HUES64 (cell line): ENCODE data around the gene MUC2.

ENCODE experiments used
- H3K27ac ChIP-seq: 2 replicates; pipeline ENCODE4 v1.7.0; 2013; ENCODE audit warnings: low read depth, low read length, inconsistent platforms
- H3K27me3 ChIP-seq: 2 replicates; pipeline ENCODE4 v1.6.1; 2013; ENCODE audit warnings: mild to moderate bottlenecking, low read length; ENCODE audit not compliant: insufficient read depth
- H3K36me3 ChIP-seq: 2 replicates; pipeline ENCODE4 v1.6.1; 2013; ENCODE audit warnings: mild to moderate bottlenecking, low read length; ENCODE audit not compliant: insufficient read depth
- H3K4me1 ChIP-seq: 2 replicates; pipeline ENCODE4 v1.6.1; 2013; ENCODE audit warnings: mild to moderate bottlenecking, low read length, moderate library complexity; ENCODE audit not compliant: insufficient read depth
- H3K4me3 ChIP-seq: 2 replicates; pipeline ENCODE4 v1.5.1; 2013; ENCODE audit warnings: mild to moderate bottlenecking, low read length, moderate library complexity
- H3K9ac ChIP-seq: 2 replicates; pipeline ENCODE4 v1.6.1; 2013; ENCODE audit warnings: mild to moderate bottlenecking, low read depth, low read length
- H3K9me3 ChIP-seq: 2 replicates; pipeline ENCODE4 v1.6.1; 2013; ENCODE audit warnings: low read depth, low read length; ENCODE audit not compliant: insufficient read depth
- WGBS: fragments of 150-250, 120-280 bp; methylation state at CpG from one replicate; pipeline ENCODE4 v1.1.7; 2013; ENCODE audit warnings: missing lambda C conversion rate; 5-methylcytosine and 5-hydroxymethylcytosine counted together

The MUC2 gene

DNA sequence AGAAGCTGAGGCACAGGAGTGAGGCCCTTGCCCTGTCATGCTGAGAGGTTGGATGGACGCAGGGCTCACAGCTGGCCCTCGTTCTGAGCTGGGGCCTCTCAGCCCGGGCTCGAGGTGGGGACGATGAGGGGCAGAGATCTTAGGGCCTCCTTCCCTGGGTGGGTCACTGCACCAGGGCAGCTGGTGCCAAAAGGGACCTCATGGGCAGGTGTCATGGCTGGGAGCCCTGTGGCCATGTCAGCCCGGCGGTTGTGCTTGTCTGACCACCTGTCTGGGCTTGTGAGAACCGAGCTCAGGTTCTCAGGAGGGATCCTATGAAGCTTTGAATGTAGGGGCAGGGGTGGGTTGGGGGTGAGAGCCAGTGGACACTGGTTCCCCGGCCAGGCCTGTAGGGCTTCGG lies 36.3 kb upstream of the MUC2 start:
- H3K9ac ChIP-seq: no peak overlapping the region
- WGBS: 92% methylated on average over 10 of the region's 10 CpGs
- H3K27me3 ChIP-seq: no peaks in the 10 kb centered on the region
- no peak overlapping the region for H3K4me3 ChIP-seq
- H3K36me3 ChIP-seq: no peaks in the 10 kb centered on the region
- no peaks in the 10 kb centered on the region for H3K9me3 ChIP-seq
- H3K27ac ChIP-seq: no peak overlapping the region
- no peaks in the 10 kb centered on the region for H3K4me1 ChIP-seq

- Histone ChIP-seq H3K9me3 (no peaks in the 10 kb centered on the region), H3K4me3 (no peak overlapping the region), H3K36me3 (no peaks in the 10 kb centered on the region), H3K4me1 (no peaks in the 10 kb centered on the region), H3K27me3 (no peaks in the 10 kb centered on the region), H3K27ac (no peak overlapping the region), H3K9ac (no peak overlapping the region)
- 95% methylated on average over 12 of the region's 12 CpGs for WGBS
Observed at GRCh38 chr11:1038921-1039320, 35.8 kb upstream of the MUC2 start.

DNA sequence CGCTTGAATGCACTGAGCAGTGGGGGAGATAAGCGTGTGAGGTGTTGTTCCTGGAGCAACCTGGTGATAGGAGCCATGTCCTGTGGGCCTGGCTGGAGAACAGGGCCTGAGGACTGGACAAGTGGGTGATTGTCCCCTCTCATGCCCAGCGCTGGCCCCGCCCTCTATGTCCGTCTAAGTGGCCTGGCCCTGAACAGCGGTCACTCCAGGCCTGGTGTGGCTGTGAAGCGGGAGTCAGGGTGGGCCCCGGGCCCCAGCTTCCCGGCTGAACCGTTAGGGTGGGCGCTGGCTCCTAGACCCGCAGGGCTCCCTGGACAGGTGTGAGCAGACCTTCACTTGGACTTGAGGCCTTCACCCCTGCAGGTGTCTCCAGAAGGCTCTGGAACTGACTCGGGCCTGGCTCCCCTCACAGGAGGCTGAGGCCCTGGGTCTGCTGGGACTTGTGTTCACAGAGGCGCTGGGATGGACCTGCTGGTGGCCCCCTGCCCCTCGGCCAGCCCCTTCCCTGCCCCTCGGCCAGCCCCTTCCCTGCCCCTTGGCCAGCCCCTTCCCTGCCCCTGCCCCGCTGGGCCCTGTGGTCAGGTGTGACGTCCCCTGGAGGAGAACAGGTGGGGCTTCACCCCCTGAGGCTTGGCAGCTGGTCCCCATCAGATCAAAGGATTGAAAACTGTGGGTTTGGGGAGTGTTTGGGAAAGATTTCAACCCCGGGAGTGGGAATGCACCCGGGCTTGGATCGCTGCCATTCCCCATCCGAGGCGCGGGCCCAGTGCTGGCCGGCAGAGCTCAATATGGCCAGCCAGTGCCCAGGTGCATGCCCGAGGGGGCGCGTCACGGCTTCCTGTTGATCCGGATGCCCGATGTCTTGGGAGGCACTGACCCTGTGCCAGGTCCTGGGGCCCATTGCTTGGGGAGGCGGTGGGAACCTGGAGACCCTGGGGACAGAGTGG lies 34.9 kb upstream of the MUC2 start:
- WGBS: 93% methylated on average over 32 of the region's 32 CpGs
- Histone ChIP-seq H3K4me1 (no peaks in the 10 kb centered on the region), H3K9ac (no peak overlapping the region), H3K36me3 (no peaks in the 10 kb centered on the region), H3K27ac (no peak overlapping the region), H3K4me3 (no peak overlapping the region), H3K27me3 (no peaks in the 10 kb centered on the region), H3K9me3 (no peaks in the 10 kb centered on the region)

DNA sequence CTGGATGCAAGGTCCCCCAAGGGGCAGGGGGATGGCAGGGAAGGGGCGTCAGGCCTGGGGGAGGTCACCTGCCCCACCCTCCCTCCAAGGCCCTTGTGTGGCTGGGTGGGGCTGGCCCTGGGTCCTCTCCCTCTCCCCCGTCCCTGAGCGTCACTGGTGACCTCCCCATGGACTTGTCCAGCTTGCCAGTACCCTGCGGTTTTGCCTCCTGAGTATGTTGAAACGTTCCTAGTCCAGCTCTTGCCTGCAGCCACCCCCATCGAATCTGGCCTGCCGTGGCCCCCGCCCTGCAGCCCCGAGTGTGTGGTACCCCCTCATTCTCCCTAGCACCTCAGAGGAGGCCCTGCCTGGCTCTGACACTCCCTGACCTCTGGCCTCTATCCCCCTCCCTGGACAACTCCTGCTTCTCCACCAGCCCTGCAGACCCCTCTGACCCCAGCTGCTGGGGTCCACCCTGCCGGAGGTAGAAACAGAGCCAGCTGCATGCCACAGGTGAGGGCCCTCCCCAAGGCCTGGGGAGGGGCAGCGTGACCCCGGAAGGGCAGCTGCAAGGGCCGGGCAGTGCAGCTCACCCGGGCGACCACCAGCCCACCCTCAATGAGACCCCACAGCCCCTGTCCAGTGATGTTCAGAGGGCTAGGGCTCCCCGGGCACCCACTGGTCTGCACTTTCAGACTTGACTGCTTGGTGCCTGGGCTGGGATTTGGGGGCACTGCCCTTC lies 34.1 kb upstream of the MUC2 start:
- WGBS: 90% methylated on average over 16 of the region's 16 CpGs
- no peaks in the 10 kb centered on the region for H3K27me3 ChIP-seq
- no peak overlapping the region for H3K4me3 ChIP-seq
- no peaks in the 10 kb centered on the region for H3K9me3 ChIP-seq
- H3K27ac ChIP-seq: no peak overlapping the region
- H3K9ac ChIP-seq: no peak overlapping the region
- no peaks in the 10 kb centered on the region for H3K36me3 ChIP-seq
- H3K4me1 ChIP-seq: no peaks in the 10 kb centered on the region

DNA sequence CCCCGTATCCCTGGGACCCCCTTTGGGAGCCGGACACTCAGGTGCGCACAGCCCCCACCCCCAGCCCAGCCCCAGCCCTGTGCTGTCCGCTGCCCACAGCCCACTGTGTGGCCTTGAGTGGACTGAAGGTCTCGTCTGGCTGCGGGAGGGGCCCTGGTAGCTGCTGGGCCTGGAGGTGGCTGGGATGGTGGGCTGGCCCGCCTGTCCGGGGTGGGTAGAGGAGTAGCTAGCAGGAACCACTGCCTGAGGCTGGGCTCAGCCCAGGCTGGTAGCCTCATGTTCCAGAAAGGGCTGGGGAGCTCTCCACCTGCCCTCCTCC lies 33.6 kb upstream of the MUC2 start:
- Histone ChIP-seq H3K27ac (no peak overlapping the region), H3K27me3 (no peaks in the 10 kb centered on the region), H3K36me3 (no peaks in the 10 kb centered on the region), H3K9me3 (no peaks in the 10 kb centered on the region), H3K4me1 (no peaks in the 10 kb centered on the region), H3K9ac (no peak overlapping the region), H3K4me3 (no peak overlapping the region)
- 91% methylated on average over 8 of the region's 8 CpGs for WGBS

- H3K27me3 ChIP-seq: no peaks in the 10 kb centered on the region
- no peak overlapping the region for H3K27ac ChIP-seq
- H3K9me3 ChIP-seq: no peaks in the 10 kb centered on the region
- 90% methylated on average over 9 of the region's 9 CpGs for WGBS
- H3K4me1 ChIP-seq: no peaks in the 10 kb centered on the region
- H3K4me3 ChIP-seq: no peak overlapping the region
- H3K9ac ChIP-seq: no peak overlapping the region
- H3K36me3 ChIP-seq: no peaks in the 10 kb centered on the region
Observed at GRCh38 chr11:1041471-1041870, 33.2 kb upstream of the MUC2 start.

DNA sequence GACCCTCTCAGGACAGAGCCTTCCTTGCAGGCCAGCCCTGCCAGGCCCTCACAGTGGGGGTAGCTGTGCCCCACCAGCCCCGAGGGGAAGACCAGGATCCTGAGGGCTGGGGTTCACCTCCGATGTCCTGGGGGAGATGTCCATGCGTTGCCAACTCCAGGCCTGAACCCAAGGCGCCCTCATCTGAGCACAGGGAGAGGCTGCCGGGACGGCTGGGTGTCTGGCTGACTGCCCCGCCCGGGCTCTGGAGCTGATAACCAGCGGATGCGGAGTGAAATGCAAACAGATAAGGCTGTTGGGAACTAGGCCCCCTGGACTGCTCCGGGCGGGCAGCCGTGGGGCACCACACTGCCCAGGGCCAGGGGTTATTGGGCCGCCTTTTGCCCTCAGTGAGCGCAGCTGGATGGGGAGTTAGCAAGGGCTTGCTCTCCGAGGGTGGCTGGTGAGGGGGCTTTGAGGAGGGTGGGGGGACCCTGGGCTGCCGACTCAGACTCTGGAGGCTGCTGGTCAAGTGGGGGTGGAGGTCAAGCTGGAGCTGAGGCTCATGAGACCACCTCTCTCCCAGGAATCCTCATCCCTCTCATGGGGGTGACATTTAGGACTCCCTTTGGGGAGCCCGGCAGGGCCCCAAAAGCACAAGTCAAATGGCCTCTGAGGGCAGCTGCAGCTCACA lies 32.6 kb upstream of the MUC2 start:
- 92% methylated on average over 18 of the region's 18 CpGs for WGBS
- H3K9ac ChIP-seq: no peak overlapping the region
- H3K27me3 ChIP-seq: no peaks in the 10 kb centered on the region
- H3K27ac ChIP-seq: no peak overlapping the region
- no peaks in the 10 kb centered on the region for H3K9me3 ChIP-seq
- H3K36me3 ChIP-seq: no peaks in the 10 kb centered on the region
- H3K4me3 ChIP-seq: no peak overlapping the region
- no peaks in the 10 kb centered on the region for H3K4me1 ChIP-seq

GRCh38 chr11:1042626-1043562 lies 31.8 kb upstream of the MUC2 start:
- Histone ChIP-seq H3K36me3 (no peaks in the 10 kb centered on the region), H3K27ac (no peak overlapping the region), H3K9me3 (no peaks in the 10 kb centered on the region), H3K4me3 (no peak overlapping the region), H3K4me1 (no peaks in the 10 kb centered on the region), H3K9ac (no peak overlapping the region), H3K27me3 (no peaks in the 10 kb centered on the region)
- WGBS: 95% methylated on average over 26 of the region's 26 CpGs

- Histone ChIP-seq H3K9me3 (no peaks in the 10 kb centered on the region), H3K4me1 (no peaks in the 10 kb centered on the region), H3K9ac (no peak overlapping the region; the same call in 1 of the 2 replicates), H3K27ac (no peak overlapping the region), H3K4me3 (no peak overlapping the region), H3K36me3 (no peaks in the 10 kb centered on the region), H3K27me3 (no peaks in the 10 kb centered on the region)
- WGBS: 94% methylated on average over 20 of the region's 20 CpGs
Observed at GRCh38 chr11:1043563-1044096, 31.0 kb upstream of the MUC2 start.

DNA sequence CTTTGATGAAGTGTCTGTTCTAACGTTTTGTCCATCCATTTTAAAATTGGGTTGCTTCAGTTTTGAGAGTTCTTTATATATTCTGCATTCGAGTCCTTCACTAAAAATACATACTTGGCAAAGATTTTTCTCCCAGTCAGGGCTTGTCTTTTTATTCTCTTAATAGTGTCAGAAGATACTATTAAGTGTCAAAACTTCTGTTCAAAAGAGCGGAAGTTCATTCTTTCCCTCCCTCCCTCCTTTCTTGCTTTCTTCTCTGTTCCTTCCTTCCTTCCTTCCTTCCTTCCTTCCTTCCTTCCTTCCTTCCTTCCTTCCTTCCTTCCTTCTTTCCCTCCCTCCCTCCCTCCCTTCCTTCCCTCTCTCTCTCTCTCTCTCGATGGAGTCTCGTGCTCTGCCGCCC lies 30.5 kb upstream of the MUC2 start:
- Histone ChIP-seq H3K27me3 (no peaks in the 10 kb centered on the region), H3K36me3 (no peaks in the 10 kb centered on the region), H3K4me3 (no peak overlapping the region), H3K9me3 (no peaks in the 10 kb centered on the region), H3K4me1 (no peaks in the 10 kb centered on the region), H3K9ac (no peak overlapping the region), H3K27ac (no peak overlapping the region)
- 90% methylated on average over 5 of the region's 6 CpGs for WGBS
